ENCODE data around the gene ATP9B.

Gene ATP9B

DNA sequence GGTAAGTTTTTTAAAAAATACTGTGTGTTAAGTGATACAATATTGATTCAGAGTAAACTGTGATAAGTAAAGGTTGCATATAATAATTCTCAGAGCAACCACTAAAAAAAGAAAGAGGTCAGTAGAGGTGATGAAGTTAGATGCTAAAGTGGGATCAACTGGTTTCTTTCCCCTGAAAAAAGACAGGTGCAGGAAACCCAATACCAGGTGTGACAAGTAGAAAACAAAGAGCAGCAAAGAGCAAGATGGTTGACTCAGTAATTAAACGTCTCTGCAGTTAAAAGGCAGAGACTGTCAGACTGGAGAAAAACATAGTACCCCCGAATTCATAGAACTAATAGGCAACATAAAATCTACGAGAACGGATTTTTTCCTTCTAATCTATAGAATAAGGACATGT lies 128.3 kb downstream of the ATP9B start:
- DNase-seq (ENCODE audit: low spot score), result no peak
- TF ChIP-seq, protein P1, sequence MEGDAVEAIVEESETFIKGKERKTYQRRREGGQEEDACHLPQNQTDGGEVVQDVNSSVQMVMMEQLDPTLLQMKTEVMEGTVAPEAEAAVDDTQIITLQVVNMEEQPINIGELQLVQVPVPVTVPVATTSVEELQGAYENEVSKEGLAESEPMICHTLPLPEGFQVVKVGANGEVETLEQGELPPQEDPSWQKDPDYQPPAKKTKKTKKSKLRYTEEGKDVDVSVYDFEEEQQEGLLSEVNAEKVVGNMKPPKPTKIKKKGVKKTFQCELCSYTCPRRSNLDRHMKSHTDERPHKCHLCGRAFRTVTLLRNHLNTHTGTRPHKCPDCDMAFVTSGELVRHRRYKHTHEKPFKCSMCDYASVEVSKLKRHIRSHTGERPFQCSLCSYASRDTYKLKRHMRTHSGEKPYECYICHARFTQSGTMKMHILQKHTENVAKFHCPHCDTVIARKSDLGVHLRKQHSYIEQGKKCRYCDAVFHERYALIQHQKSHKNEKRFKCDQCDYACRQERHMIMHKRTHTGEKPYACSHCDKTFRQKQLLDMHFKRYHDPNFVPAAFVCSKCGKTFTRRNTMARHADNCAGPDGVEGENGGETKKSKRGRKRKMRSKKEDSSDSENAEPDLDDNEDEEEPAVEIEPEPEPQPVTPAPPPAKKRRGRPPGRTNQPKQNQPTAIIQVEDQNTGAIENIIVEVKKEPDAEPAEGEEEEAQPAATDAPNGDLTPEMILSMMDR (conservative IDR thresholded peaks at IDR 0.05; ENCODE audit: low read depth), result no peak
- H3K27ac ChIP-seq, result no peak overlapping the region
- CTCF ChIA-PET, result no interaction called here
- POLR2A ChIA-PET (ENCODE audit: low non-redundant PET), result no interaction called here

DNA sequence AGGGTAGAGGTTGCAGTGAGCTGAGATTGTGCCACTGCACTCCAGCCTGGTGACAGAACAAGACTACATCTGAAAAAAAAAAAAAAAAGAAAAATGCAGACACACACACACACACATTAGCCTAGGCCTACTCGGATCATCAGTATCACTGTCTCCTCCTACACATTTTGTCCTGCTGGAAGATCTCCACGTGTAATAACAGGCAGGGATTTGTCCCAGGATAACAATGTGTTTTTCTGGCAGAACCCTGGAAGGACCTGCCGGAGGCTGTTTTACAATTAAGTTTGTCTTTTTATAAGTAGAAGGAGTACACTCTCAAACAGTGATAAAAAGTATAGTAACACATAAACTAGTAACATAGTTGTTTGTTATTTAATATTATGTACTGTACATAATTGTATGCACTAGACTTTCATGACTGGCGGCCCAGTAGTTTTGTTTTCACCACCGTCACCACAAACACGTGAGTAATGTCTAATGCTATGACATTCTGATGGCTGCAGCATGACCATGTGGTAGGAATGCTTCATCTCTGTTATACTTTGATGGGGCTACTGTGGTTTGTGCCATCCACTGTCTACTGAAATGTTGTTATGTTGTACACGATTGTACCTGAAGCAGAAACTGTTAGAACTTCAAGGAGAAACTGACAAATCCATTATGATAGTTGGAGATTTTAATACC lies 130.6 kb downstream of the ATP9B start:
- peak overlapping the region; percentile 40 for H3K27ac ChIP-seq
- ChIA-PET POLR2A (ENCODE audit: low non-redundant PET) (no interaction called here), CTCF (interaction anchor here (0.6 kb wide), 1 partner anchor 17 kb away, joined by 6 read pairs; no protein-coding TSS in a partner anchor)
- TF ChIP-seq, protein P1 (conservative IDR thresholded peaks at IDR 0.05; ENCODE audit: low read depth), result no peak
- DNase-seq (ENCODE audit: low spot score), result peak; percentile 8

DNA sequence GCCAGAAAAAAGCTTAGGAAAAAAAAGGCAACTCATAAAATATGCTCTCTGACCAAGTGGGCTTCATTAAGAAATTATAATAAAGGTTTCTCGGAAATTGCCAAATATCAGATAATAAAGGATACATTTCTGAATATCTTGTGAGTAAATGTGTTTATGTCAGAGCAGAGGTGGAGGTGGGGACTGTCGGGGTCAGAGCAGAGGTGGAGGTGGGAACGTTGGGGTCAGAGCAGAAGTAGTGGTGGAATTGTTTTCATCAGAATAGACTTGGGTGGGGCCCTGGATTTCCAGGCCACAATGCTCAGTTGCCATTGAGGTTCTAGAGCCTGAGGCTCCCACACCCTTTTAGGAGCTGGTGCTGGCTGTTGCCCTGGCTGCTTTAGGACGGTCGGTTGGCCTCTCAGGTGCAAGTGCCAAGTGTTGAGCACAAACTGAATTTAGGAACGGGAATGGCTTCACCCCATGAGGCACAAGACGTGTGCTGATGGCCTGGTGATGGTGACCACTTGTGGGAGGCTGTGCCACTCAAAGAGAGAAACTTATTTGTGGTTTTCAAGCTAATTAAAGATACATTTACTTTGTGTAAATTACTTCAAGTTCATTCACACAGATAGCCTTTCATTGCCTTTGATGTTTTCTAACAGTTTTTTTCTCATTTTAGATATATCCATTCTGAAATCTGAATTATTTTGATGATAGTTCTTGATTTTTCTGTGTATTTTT lies 131.5 kb downstream of the ATP9B start:
- ChIA-PET CTCF (interaction anchor here (0.6 kb wide), 1 partner anchor 329 kb away, joined by 3 read pairs; no protein-coding TSS in a partner anchor), POLR2A (ENCODE audit: low non-redundant PET) (no interaction called here)
- peak; percentile 21 for DNase-seq (ENCODE audit: low spot score)
- TF ChIP-seq, protein P1 (conservative IDR thresholded peaks at IDR 0.05; ENCODE audit: low read depth), result no peak
- H3K27ac ChIP-seq, result no peak overlapping the region

DNA sequence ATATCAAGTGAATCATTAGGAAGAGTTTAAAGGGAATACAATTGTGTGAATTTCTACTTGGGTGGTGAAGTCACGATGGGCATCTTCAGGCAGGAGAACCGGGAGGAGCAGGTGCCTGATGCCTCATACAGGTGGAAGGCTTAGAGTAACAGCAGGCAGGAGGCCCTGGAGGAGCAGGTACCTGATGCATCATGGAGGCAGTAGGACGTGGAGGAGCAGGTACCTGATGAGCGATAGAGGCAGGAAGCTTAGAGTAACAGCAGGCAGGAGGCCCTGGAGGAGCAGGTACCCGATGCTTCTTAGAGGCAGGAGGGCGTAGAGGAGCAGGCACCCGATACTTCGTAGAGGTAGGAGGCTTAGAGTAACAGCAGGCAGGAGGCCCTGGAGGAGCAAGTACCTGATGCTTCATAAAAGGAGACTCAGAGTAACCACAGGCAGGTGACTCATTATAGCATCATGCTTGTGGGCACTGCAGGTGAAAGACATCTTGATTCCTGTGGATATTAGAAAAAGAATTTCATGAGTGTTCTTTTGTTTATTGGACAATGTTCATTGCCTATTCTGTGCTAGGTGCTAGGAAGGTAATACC lies 133.9 kb downstream of the ATP9B start:
- POLR2A ChIA-PET (ENCODE audit: low non-redundant PET), result no interaction called here
- CTCF ChIA-PET, result no interaction called here
- no peak overlapping the region for H3K27ac ChIP-seq
- DNase-seq (ENCODE audit: low spot score), result peak; percentile 80
- TF ChIP-seq, protein P1 (conservative IDR thresholded peaks at IDR 0.05; ENCODE audit: low read depth), result no peak

DNA sequence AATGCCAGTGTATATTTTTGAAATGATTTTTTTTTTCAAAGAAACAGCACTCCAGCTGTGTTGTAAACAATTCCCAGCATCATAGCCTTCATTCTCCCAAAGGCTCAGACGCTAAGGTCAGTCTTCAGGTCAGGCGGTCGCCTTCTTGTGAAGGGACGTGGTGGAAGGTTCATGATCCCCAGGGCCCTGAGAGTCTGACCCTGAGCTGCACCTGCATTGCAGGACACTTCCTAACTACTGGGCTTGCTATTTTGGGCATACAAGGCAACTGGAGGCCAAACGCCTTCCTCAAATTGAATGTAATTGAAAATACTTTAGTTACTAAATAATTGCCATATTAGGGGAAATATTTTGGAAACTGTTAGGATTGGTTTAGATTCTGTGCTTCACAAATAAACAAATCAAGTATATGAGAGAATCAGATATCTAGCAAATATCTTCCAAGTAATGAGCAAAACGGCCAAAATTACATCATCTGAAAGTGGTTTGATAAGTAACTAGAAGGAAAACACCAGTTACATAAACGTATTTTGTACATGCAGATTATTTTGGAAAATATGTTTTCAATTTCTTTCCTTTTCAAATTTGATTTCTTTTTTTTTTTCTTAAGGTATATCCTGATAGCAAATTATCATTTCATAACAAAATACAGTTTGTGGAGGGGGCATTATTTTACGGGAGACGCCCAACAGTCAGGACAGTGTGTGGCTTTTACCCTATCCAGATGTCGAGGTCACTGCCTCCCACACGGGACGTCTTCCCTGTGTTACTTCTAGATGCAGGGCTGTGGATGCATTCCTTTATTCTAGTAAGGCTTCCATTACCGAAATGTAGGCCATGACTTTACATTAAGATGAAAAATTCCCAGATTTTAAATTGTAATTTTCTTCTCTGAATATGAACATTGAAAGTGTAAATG lies 136.0 kb downstream of the ATP9B start:
- CTCF ChIA-PET, result interaction anchor here (0.6 kb wide), 1 partner anchor 33 kb away, joined by 3 read pairs; no protein-coding TSS in a partner anchor
- no peak for DNase-seq (ENCODE audit: low spot score)
- H3K27ac ChIP-seq, result no peak overlapping the region
- TF ChIP-seq, protein P1 (conservative IDR thresholded peaks at IDR 0.05; ENCODE audit: low read depth), result no peak
- POLR2A ChIA-PET (ENCODE audit: low non-redundant PET), result no interaction called here

DNA sequence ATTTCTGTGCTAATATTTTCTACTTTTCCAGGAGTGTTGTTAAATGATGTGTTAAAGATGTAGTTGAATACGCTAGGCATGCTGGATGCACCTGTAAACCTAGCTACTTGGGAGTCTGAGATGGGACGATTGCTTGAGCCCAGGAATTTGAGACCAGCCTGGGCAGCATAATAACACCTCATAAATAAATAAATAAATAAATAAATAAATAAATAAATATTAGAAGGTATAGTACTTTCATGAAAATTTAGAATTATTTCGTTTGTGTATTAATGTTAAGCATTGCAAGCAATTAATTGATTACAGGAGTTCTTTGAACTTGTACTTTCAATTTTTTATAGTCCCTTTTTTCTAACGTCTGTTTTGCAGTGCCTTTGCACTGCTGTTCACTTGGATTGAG lies 137.2 kb downstream of the ATP9B start:
- H3K27ac ChIP-seq, result no peak overlapping the region
- POLR2A ChIA-PET (ENCODE audit: low non-redundant PET), result no interaction called here
- no peak for DNase-seq (ENCODE audit: low spot score)
- TF ChIP-seq, protein P1 (conservative IDR thresholded peaks at IDR 0.05; ENCODE audit: low read depth), result no peak
- CTCF ChIA-PET, result no interaction called here

All from RWPE1 (cell line).